NCI-H748 (cell line): ENCODE results near the gene PRICKLE2.

ENCODE experiments used
- DNase-seq: peaks from one replicate; lab custom pipeline; 2025; ENCODE audit not compliant: unreplicated experiment; lab: John Stamatoyannopoulos, UW

The PRICKLE2 gene, protein sequence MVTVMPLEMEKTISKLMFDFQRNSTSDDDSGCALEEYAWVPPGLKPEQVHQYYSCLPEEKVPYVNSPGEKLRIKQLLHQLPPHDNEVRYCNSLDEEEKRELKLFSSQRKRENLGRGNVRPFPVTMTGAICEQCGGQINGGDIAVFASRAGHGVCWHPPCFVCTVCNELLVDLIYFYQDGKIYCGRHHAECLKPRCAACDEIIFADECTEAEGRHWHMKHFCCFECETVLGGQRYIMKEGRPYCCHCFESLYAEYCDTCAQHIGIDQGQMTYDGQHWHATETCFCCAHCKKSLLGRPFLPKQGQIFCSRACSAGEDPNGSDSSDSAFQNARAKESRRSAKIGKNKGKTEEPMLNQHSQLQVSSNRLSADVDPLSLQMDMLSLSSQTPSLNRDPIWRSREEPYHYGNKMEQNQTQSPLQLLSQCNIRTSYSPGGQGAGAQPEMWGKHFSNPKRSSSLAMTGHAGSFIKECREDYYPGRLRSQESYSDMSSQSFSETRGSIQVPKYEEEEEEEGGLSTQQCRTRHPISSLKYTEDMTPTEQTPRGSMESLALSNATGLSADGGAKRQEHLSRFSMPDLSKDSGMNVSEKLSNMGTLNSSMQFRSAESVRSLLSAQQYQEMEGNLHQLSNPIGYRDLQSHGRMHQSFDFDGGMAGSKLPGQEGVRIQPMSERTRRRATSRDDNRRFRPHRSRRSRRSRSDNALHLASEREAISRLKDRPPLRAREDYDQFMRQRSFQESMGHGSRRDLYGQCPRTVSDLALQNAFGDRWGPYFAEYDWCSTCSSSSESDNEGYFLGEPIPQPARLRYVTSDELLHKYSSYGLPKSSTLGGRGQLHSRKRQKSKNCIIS

DNA sequence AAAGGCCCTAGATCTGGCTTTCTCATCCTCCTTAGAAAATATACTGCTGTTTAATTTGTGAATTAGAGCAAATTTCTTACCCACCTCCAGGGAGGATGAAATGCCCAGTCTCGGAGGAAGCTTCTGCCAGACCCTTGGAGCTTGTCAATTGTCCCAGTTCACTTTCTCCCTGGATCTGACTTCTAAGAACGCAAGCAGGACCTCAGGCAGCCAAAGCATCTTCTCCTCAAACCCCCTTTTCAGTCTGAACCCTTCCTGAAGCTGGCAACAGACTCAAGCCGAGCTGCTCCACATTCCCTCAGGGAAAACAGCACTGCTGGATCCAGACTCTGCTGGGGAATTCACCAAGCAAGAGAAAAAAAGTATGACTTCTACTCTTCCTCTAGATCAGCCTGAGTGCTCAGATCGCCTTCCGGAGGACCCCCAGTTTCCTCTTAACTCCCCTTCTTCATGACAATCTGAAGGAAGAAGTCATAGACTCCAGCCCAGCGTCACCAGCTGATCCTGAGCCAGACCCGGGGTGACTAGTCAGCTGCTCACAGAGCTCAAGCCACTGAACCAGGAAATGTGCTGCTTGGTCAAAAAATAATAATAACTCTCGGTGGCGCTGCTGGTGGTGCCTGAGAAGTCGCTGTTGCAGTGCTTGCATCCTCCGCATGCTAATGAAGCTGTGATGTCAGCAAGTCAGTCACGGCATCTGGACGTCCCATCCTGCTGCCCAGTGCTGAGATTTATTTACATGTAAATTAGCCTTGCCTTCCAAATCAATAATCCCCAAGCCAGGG lies at the start of gene PRICKLE2:
TSS of gene PRICKLE2 (minus strand) at position 641 of the 785 bp plus-strand sequence. CDS start 26,539 bp downstream, outside the sequence.
- no peak for DNase-seq

- DNase-seq = no peak
These were observed 47.6 kb upstream of the PRICKLE2 start for GRCh38 chr3:64272842-64273241.

GRCh38 chr3:64272271-64272670 lies 47.0 kb upstream of the PRICKLE2 start:
- no peak for DNase-seq

DNA sequence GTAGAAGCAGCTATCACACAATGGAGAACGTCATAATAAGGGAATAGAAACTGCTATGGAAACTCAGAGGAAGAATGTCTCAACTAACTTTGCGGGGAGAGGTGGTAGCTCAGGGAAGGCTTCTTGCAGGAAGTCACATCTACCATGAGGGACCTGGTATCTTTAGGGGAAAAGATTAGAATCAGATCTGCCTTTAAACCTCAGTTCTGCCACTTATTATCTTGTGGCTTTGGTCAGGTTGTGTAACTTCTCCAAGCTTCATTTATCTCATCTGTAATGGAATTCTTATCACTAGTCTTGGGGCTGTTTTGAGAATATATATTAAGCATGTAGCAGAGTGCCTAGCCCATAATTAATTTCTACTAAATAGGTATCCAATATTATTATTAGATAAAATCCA lies 46.4 kb upstream of the PRICKLE2 start:
- no peak for DNase-seq

DNA sequence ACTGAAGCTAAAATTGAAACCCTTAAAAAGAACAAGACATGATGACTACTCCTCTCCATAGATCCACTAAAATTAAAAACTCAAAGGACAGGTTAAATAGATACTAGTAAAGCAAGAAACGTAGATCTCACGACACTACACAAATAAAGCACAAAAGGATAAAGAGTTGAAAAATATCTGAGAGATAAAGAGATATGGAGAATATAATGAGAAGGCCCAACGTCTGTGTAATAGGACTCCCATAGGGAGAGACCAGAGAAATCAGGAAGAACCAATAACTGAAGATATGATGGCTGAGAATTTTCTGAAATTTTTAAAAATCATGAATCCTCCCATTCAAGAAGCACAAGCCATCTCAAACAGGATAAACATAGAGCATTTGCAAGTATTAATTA lies 45.6 kb upstream of the PRICKLE2 start:
- DNase-seq = no peak

DNA sequence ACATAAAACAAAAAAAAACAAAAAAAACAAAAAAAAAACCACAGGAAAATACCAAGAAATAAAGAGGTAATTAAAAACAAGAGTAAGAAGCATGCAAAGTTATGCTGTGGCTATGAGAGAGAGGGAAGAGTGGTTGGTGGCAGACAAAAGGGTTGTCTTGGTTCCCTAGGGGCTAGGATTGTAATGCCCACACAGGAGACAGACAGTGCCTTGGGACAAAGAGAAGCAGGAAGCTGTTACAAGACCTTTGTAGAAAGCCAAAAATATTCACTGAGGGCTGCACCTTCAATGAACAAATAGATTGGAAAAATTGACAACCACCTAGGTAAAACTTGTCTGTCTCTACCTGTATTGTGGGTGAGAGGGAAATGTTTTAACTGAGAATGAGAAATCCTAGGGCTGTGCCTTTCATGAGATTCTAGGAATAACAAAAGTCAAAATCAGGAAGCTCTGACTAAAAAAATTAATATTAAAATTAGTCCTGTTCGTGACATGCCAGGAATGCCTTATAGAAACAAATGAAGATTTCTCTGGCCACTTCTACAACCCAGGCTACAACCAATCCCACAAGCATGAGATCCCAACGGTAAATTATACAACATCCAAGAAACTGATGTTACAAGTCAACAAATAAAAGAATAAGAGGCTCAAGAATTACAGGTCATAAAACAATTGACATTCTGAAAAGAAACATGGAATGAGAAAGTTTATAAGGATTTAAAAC lies 45.0 kb upstream of the PRICKLE2 start:
- DNase-seq = no peak

DNA sequence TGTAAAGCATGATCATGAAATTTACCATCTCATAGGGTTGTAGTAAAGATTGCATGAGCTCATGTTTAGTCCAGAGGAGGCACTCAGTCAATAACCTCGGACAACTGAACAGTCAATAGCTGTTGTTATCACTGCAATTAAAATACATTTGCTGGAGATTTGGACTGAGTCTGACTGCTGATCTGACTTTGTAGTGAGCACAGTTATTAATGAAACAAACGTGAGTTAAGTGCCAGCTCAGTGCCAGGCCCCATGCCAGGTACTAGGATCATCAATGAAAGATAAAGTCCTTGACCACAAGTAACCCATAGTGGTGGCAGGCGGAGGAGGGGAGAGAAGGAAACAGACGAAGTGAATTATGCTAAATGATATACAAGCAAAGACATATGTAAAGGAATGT lies 43.7 kb upstream of the PRICKLE2 start:
- DNase-seq = peak; percentile 1

DNA sequence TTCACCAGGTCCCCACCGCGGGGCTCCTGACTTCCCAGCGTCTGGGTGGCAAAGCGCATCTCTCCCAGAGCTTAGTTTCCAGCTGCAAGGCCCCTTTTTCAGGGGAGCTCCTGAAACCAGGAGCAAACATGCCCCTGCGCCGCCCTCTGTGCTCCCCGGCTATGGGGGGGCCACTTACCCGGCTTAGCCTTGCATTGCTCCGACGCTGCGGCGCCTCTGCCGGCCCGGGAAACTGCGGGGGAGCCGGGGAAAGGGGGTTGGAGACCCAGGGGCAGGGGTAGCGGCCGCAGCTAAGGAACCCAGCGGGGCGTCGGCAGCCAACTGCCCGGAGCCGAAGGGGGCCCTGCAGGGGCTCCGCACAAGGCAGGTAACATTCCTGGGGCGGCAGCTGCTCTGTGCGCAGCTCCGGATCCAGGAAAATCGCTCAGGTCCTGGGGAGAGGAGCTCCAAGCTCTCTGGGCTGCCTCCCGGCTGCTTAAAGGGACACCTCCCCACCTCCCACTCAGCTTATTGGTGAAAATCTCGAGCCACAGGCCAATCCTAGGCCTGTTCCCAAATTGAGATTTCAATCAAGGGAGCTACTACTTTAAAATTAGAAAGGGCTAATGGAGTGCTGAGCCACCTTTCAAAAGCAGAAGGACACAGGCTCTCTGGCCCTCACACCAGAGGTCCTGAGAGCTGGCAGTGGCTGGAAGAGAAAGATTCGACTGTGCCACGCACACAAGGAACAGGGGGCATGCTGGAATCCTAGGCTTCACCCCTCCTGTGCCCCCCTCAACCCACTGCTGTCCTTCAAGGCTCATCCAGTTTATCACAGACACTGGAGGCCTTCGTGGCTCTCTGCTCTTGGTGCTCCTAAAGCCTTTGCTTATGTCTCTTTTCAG lies 42.7 kb upstream of the PRICKLE2 start:
- DNase-seq = peak; percentile 21

DNA sequence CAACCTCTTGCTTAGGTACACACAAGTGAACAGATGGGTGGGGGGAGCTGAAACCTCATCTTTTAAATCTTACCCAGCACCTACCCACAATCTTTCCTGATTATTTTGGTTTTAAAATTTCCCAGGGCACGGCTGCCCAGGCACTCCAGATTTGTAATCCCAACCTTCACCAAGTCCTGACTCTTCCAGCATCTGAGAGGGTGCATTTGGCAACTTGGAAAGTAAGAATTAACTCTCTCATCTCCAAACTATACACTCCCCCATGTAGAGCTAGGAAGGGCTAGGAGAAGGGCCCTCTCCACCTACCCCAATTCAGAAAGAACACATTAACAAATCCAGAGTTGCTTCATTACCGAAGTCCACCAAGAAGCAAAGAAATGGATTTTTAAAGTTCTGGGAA lies 41.7 kb upstream of the PRICKLE2 start:
- no peak for DNase-seq

DNA sequence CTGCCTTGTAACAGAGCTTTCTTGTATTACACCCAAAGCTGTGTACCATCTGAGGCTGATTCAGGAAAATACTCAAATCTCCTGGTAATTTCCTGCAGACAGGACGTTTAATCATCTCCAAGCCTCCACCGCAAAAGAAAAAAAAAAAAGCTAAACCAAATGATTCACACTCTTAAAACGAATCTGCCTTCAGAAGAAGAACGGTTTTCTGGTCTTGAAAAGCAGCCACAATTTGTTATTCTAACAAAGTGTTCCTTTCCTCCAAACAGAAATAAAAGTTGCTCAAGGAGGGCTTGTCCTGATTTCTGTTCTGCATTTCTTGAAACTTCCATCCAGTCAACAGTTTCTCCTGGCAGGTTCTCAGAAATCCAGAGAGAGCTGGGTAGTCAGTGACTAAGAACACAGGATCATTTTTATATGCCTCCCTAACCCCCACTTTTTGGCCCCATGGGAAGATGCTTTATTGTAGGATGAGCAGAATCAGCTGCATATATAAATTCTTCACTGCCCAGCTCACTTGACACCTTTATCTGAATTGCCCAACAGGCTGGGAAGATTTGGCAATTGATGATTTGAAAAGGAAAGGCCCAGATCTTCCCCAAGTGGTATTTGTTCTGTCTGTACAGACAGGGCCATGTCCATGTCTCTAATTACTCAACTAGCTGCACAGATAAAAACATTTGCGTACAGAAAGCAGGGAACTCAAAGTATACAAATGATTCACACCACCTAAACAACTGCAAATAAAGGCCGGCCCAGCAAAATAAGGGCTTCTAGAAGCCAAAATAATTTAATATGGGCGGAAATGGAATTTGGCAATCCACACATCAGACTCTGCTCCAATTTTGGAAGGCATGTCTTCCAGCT lies 41.0 kb upstream of the PRICKLE2 start:
- no peak for DNase-seq

- no peak for DNase-seq
These were observed 40.4 kb upstream of the PRICKLE2 start for GRCh38 chr3:64265646-64266045.

GRCh38 chr3:64264501-64265109 lies 39.3 kb upstream of the PRICKLE2 start:
- no peak for DNase-seq

DNA sequence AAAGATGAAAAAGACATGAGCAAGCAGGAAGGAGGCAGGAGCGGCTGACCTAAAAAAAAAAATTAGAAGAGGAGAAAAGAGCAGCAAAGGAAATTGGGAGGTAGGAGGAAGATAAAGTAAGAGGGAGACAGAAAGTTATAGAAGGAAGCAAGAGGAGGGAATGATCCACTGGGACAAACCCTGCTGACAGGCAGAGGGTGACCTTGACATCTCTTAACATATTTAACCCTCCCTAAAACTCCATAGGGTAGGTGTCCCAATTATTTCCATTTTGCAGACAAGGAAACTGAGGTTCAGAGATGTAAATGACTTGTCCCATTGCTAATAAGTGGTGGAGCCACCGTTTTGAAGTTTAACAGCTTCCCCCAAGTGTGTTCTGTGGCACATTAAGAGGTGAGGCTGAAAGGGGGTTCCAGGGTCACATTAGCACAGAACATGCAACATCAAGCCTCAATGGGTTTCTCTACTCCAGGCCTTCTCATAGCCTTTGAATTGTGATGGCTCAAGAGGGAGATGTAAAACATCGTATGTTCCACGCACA lies 37.4 kb upstream of the PRICKLE2 start:
- DNase-seq = no peak

GRCh38 chr3:64260431-64260830 lies 35.2 kb upstream of the PRICKLE2 start:
- no peak for DNase-seq

DNA sequence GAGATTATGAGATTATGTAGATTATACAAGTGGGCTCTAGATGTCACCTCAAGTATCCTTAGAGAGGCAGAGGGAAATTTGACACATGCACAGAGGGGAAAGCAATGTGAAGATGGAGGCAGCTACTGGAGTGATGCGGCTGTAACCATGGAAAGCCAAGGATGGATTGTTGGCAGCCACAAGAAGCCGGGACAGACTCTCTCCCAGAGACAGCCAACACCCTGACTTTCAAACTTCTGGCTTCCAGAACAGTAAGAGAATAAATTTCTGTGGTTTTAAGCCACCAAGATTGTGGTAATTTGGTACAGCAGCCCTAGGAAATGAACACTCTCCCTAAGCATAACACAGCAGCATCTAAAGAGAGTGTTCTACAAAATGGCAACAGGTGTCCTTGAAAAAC lies 34.4 kb upstream of the PRICKLE2 start:
- no peak for DNase-seq

GRCh38 chr3:64257100-64257755 lies 32.0 kb upstream of the PRICKLE2 start:
- no peak for DNase-seq

DNA sequence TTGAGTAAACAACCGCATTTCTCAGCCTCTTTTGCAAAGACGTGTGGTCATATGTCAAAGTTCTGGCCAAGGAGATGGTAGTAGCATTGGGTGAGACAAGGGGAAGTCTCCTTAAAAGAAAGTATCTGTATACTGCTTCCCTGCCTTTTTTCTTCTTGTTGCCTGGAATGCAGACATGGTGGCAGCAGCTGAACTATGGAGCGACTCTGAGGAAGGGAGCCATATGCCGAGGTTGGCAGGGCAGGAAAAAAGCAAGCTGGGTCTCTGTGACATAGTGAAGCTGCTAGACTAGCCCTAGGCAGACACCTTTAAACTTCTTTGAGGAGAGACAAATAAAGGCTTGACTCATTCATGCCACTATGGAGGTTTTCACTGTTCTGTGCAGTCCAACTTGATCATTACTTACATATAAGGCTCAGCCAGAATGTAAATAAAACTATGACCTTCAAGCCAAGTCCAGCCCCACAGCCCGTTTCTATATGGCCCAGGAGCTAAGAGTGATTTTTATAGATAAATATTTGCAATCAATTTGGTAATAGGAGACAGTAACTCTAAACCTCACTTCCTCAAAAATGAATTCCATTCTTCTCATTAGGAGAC lies 30.6 kb upstream of the PRICKLE2 start:
- DNase-seq = no peak
